ENCODE measurements around the gene HMOX1. TPM values are rescaled to one million over a fixed set of nuclear protein-coding genes. Genes with fewer than 3 reads are reported as not detected.

The HMOX1 gene
- polyA plus RNA-seq, 1 donor from 2014 or later = not detected

DNA sequence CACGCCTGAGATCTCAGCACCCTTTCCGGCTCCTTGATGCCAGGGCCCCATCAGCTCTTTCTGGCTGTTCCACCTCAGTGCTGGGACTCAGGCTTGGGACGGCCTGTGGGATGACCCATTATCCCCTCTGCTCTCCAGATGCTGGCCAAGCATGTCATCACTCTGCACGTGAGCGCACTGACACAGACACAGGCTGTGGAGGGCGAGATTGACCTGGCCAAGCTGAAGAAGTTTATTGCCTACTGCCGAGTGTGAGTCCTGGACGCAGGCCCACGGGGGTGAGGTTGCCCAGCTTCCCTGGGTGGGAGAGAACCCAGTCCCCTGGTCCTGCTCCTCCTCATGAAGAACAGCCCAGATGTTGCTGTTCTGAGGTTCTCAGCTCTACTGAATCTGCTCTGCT, 36.7 kb downstream of the HMOX1 start:
- Histone ChIP-seq H3K27me3 (ENCODE audit: insufficient read depth, low read depth, low read length) (no peaks in the 10 kb centered on the region), H3K36me3 (ENCODE audit: insufficient read depth, low read length) (no peaks in the 10 kb centered on the region), H3K9me3 (ENCODE audit: low read length) (no peaks in the 10 kb centered on the region), H3K27ac (ENCODE audit: low read length) (no peak overlapping the region), H3K4me2 (ENCODE audit: low read length) (no peak overlapping the region), H3F3A (ENCODE audit: insufficient read depth, low read length, poor library complexity, severe bottlenecking) (no peaks in the 10 kb centered on the region), H3K9me2 (ENCODE audit: insufficient read depth, low read length) (no peaks in the 10 kb centered on the region), H3K9ac (ENCODE audit: low read length) (no peak overlapping the region), H4K20me1 (ENCODE audit: insufficient read depth) (no peaks in the 10 kb centered on the region), H3K4me3 (ENCODE audit: low read length) (no peak overlapping the region), H3K79me2 (replicated peaks; ENCODE audit: insufficient read depth, low read length) (no peaks in the 10 kb centered on the region), H2AFZ (ENCODE audit: low read depth, low read length) (no peak overlapping the region)
- TF ChIP-seq RAD21 (conservative IDR thresholded peaks at IDR 0.05) (no peak), SMC3 (conservative IDR thresholded peaks at IDR 0.05; ENCODE audit: poor library complexity) (no peak), TAF1 (IDR thresholded peaks at IDR 0.05; ENCODE audit: low read depth) (no peak), REST (IDR thresholded peaks at IDR 0.05; ENCODE audit: borderline replicate concordance) (no peak), EZH2 (IDR thresholded peaks at IDR 0.05; ENCODE audit: borderline replicate concordance, insufficient read depth, low read length, poor library complexity, severe bottlenecking) (no peak), EP300 (conservative IDR thresholded peaks at IDR 0.05; ENCODE audit: poor library complexity, severe bottlenecking) (no peak), MXI1 (conservative IDR thresholded peaks at IDR 0.05; ENCODE audit: poor library complexity, severe bottlenecking) (no peak), POLR2AphosphoS5 (IDR thresholded peaks at IDR 0.05) (no peak)
- TF ChIP-seq, protein P1, sequence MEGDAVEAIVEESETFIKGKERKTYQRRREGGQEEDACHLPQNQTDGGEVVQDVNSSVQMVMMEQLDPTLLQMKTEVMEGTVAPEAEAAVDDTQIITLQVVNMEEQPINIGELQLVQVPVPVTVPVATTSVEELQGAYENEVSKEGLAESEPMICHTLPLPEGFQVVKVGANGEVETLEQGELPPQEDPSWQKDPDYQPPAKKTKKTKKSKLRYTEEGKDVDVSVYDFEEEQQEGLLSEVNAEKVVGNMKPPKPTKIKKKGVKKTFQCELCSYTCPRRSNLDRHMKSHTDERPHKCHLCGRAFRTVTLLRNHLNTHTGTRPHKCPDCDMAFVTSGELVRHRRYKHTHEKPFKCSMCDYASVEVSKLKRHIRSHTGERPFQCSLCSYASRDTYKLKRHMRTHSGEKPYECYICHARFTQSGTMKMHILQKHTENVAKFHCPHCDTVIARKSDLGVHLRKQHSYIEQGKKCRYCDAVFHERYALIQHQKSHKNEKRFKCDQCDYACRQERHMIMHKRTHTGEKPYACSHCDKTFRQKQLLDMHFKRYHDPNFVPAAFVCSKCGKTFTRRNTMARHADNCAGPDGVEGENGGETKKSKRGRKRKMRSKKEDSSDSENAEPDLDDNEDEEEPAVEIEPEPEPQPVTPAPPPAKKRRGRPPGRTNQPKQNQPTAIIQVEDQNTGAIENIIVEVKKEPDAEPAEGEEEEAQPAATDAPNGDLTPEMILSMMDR (IDR thresholded peaks at IDR 0.05; ENCODE audit: poor library complexity, severe bottlenecking) = no peak

DNA sequence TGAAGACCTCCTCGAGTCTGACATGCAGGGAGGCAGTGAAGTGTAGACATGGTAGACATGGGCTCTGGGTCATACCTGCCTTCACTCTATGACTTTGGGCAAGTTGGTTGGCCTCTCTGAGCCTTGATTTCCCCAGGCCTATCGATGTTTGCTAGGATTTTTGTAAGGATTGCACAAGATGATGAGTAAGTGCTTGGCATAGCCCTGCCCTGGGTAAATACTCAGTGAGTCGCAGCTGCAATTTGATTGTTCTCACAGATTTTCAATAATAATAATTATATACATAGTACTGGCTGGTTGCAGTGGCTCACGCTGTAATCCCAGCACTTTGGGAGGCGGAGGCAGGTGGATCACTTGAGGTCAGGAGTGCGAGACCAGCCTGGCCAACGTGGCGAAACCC, 37.2 kb downstream of the HMOX1 start:
- Histone ChIP-seq H3K79me2 (replicated peaks; ENCODE audit: insufficient read depth, low read length) (no peaks in the 10 kb centered on the region), H3K9me3 (ENCODE audit: low read length) (no peaks in the 10 kb centered on the region), H3F3A (ENCODE audit: insufficient read depth, low read length, poor library complexity, severe bottlenecking) (no peaks in the 10 kb centered on the region), H3K27me3 (ENCODE audit: insufficient read depth, low read depth, low read length) (no peaks in the 10 kb centered on the region), H3K36me3 (ENCODE audit: insufficient read depth, low read length) (no peaks in the 10 kb centered on the region), H2AFZ (ENCODE audit: low read depth, low read length) (no peak overlapping the region), H4K20me1 (ENCODE audit: insufficient read depth) (no peaks in the 10 kb centered on the region), H3K9me2 (ENCODE audit: insufficient read depth, low read length) (no peaks in the 10 kb centered on the region), H3K4me2 (ENCODE audit: low read length) (no peak overlapping the region), H3K27ac (ENCODE audit: low read length) (no peak overlapping the region), H3K4me3 (ENCODE audit: low read length) (no peak overlapping the region), H3K9ac (ENCODE audit: low read length) (no peak overlapping the region)
- TF ChIP-seq, protein P1 (IDR thresholded peaks at IDR 0.05; ENCODE audit: poor library complexity, severe bottlenecking) = no peak
- TF ChIP-seq POLR2AphosphoS5 (IDR thresholded peaks at IDR 0.05) = no peak
- TF ChIP-seq MXI1 (conservative IDR thresholded peaks at IDR 0.05; ENCODE audit: poor library complexity, severe bottlenecking) = no peak
- TF ChIP-seq RAD21 (conservative IDR thresholded peaks at IDR 0.05) = no peak
- TF ChIP-seq SMC3 (conservative IDR thresholded peaks at IDR 0.05; ENCODE audit: poor library complexity) = no peak
- TF ChIP-seq REST (IDR thresholded peaks at IDR 0.05; ENCODE audit: borderline replicate concordance) = no peak
- TF ChIP-seq EP300 (conservative IDR thresholded peaks at IDR 0.05; ENCODE audit: poor library complexity, severe bottlenecking) = no peak
- TF ChIP-seq TAF1 (IDR thresholded peaks at IDR 0.05; ENCODE audit: low read depth) = no peak
- no peak for TF ChIP-seq EZH2 (IDR thresholded peaks at IDR 0.05; ENCODE audit: borderline replicate concordance, insufficient read depth, low read length, poor library complexity, severe bottlenecking)
